RWPE2 (cell line): ENCODE measurements around the gene GMEB2.

Experiments used
- ATAC-seq: fragments of 200-7000 bp; cut with Tn5 transposase; 3 replicates; pipeline ENCODE4 v1.9.1; 2021; ENCODE audit warnings: low read depth
- DNase-seq: peaks from one replicate; pipeline ENCODE4 v3.0.0-alpha.2; 2020; ENCODE audit warnings: low spot score
- H3K27ac ChIP-seq: fragments of 450-650 bp; 2 replicates; pipeline ENCODE4 v1.5.1; 2017; ENCODE audit warnings: mild to moderate bottlenecking; ENCODE audit not compliant: poor library complexity, severe bottlenecking
- H3K27me3 ChIP-seq: fragments of 250-450 bp; sonication (Bioruptor Pico); 2 replicates; pipeline ENCODE4 v1.5.1; 2021; ENCODE audit warnings: mild to moderate bottlenecking, moderate library complexity; ENCODE audit not compliant: insufficient read depth, poor library complexity, severe bottlenecking
- H3K36me3 ChIP-seq: fragments of 250-450 bp; sonication (Bioruptor Pico); 2 replicates; pipeline ENCODE4 v1.5.1; 2020; ENCODE audit warnings: low read depth, mild to moderate bottlenecking, moderate library complexity
- H3K4me1 ChIP-seq: fragments of 250-450 bp; sonication (Bioruptor Pico); 2 replicates; pipeline ENCODE4 v1.5.1; 2021; ENCODE audit warnings: mild to moderate bottlenecking, moderate library complexity; ENCODE audit not compliant: insufficient read depth, poor library complexity, severe bottlenecking
- H3K4me3 ChIP-seq: fragments of 250-450 bp; sonication (Bioruptor Pico); 2 replicates; pipeline ENCODE4 v1.5.1; 2021; ENCODE audit warnings: mild to moderate bottlenecking, moderate library complexity; ENCODE audit not compliant: severe bottlenecking
- H3K9me3 ChIP-seq: fragments of 250-450 bp; sonication (Bioruptor Pico); 2 replicates; pipeline ENCODE4 v1.5.1; 2021; ENCODE audit warnings: mild to moderate bottlenecking, moderate library complexity; ENCODE audit not compliant: severe bottlenecking
- CTCF ChIP-seq: fragments of 450-650 bp; IDR thresholded peaks from one replicate; pipeline ENCODE4 v1.5.1; 2017; ENCODE audit warnings: mild to moderate bottlenecking, moderate library complexity; ENCODE audit not compliant: poor library complexity, severe bottlenecking

GMEB2 gene

GRCh38 chr20:63628246-63628975 lies 1.5 kb upstream of the GMEB2 start:
- H3K4me1 ChIP-seq, result peaks cover 6% of the 10 kb centered on the region
- TF ChIP-seq CTCF, result no peak
- peak; percentile 90 for DNase-seq
- ATAC-seq, result peak; percentile 86
- H3K4me3 ChIP-seq, result peak overlapping the region; percentile 76
- 0 out of 2 replicates have a peak, but pooled peaks cover 11% of the 10 kb centered on the region for H3K36me3 ChIP-seq
- no peaks in the 10 kb centered on the region for H3K27me3 ChIP-seq
- H3K9me3 ChIP-seq, result no peaks in the 10 kb centered on the region
- H3K27ac ChIP-seq, result peak overlapping the region; percentile 84

GRCh38 chr20:63627751-63628245 lies 897 bp upstream of the GMEB2 start:
- H3K36me3 ChIP-seq, result peaks cover 11% of the 10 kb centered on the region; the same call in 1 of the 2 replicates
- peak; percentile 91 for DNase-seq
- ATAC-seq, result peak; percentile 38
- no peak for TF ChIP-seq CTCF
- H3K9me3 ChIP-seq, result no peaks in the 10 kb centered on the region
- peaks cover 6% of the 10 kb centered on the region for H3K4me1 ChIP-seq
- H3K27ac ChIP-seq, result peak overlapping the region; percentile 84
- H3K27me3 ChIP-seq, result no peaks in the 10 kb centered on the region
- H3K4me3 ChIP-seq, result peak overlapping the region; percentile 76

GRCh38 chr20:63627129-63627750 lies 339 bp upstream of the GMEB2 start:
- H3K9me3 ChIP-seq, result no peaks in the 10 kb centered on the region
- H3K27ac ChIP-seq, result peak overlapping the region; percentile 84
- no peak for TF ChIP-seq CTCF
- DNase-seq (peak; percentile 100), ATAC-seq (peak; percentile 65)
- H3K36me3 ChIP-seq, result peaks cover 11% of the 10 kb centered on the region; the same call in 1 of the 2 replicates
- H3K4me3 ChIP-seq, result peak overlapping the region; percentile 76
- no peaks in the 10 kb centered on the region for H3K27me3 ChIP-seq
- peaks cover 6% of the 10 kb centered on the region for H3K4me1 ChIP-seq

- Histone ChIP-seq H3K27ac (peak overlapping the region; percentile 84), H3K27me3 (no peaks in the 10 kb centered on the region), H3K4me1 (peaks cover 6% of the 10 kb centered on the region), H3K36me3 (peaks cover 15% of the 10 kb centered on the region; the same call in 1 of the 2 replicates), H3K4me3 (peak overlapping the region; percentile 76), H3K9me3 (no peaks in the 10 kb centered on the region)
- DNase-seq, result peak; percentile 87
- TF ChIP-seq CTCF, result no peak
- no peak for ATAC-seq
Measured at GRCh38 chr20:63625771-63626423, 1.0 kb downstream of the GMEB2 start.
